Right lobe of liver (tissue), 4 donors: Measurements from ENCODE around the gene MTMR12.

Experiments used
- CTCF ChIP-seq, 4 donors: fragments of 200-600 bp in 3 of 4; fragments of 450-650 bp in 1 of 4; IDR thresholded peaks; one replicate each; pipeline versions ENCODE4 v1.5.1 to v1.8.0; 2016 to 2022; ENCODE audit warnings: antibody characterized with exemption in 4 of 4, mild to moderate bottlenecking in 2 of 4
- POLR2A ChIP-seq: fragments of 450-650 bp; IDR thresholded peaks from one replicate; pipeline ENCODE4 v1.6.1; 2017; ENCODE audit warnings: antibody characterized with exemption, mild to moderate bottlenecking
- donor health status: DM: no; HTN: no; CAD: no.
- donor health status: DM: no; HTN: no; CAD: no.
- donor health status: DM: no; HTN: yes; CAD: no.

GRCh38 chr5:32319392-32319791 lies 6.7 kb upstream of the MTMR12 start:
- TF ChIP-seq POLR2A (no peak), CTCF (IDR thresholded peaks at IDR 0.05) (no peak)
